Hepatocyte (in vitro differentiated cells): Measurements from ENCODE around the gene CAPN7. TPM values are rescaled to one million over a fixed set of nuclear protein-coding genes. Genes with fewer than 3 reads are reported as not detected.

Experiments
- DNase-seq: peaks from one replicate; pipeline ENCODE4 v3.0.0-alpha.2; 2016; ENCODE audit warnings: low spot score
- H2AFZ ChIP-seq: fragments of 200-600 bp; sonication (generic); 2 replicates; pipeline ENCODE4 v1.6.0; 2016; ENCODE audit warnings: antibody characterized with exemption, mild to moderate bottlenecking
- H3K27ac ChIP-seq: fragments of 200-600 bp; sonication (generic); 2 replicates; pipeline ENCODE4 v1.5.1; 2016; ENCODE audit warnings: mild to moderate bottlenecking
- H3K27me3 ChIP-seq: fragments of 200-600 bp; sonication (generic); 2 replicates; pipeline ENCODE4 v1.6.1; 2016
- H3K36me3 ChIP-seq: fragments of 200-600 bp; sonication (generic); replicated peaks from 2 replicates; pipeline ENCODE4 v1.5.1; 2016; ENCODE audit warnings: low read depth; ENCODE audit not compliant: insufficient read depth
- H3K4me1 ChIP-seq: fragments of 200-600 bp; sonication (generic); 2 replicates; pipeline ENCODE4 v1.5.1; 2016; ENCODE audit warnings: mild to moderate bottlenecking, moderate library complexity; ENCODE audit not compliant: insufficient read depth
- H3K4me2 ChIP-seq: fragments of 200-600 bp; sonication (generic); 2 replicates; pipeline ENCODE4 v1.6.0; 2016
- H3K4me3 ChIP-seq: fragments of 200-600 bp; sonication (generic); 2 replicates; pipeline ENCODE4 v1.5.1; 2016; ENCODE audit warnings: mild to moderate bottlenecking
- H3K79me2 ChIP-seq: fragments of 200-600 bp; sonication (generic); 2 replicates; pipeline ENCODE4 v1.6.0; 2017; ENCODE audit warnings: mild to moderate bottlenecking
- H3K9me2 ChIP-seq: fragments of 200-600 bp; sonication (generic); replicated peaks from 2 replicates; pipeline ENCODE4 v1.6.0; 2017; ENCODE audit warnings: mild to moderate bottlenecking; ENCODE audit not compliant: insufficient read depth
- H3K9me3 ChIP-seq: fragments of 200-600 bp; sonication (generic); 2 replicates; pipeline ENCODE4 v1.5.1; 2016; ENCODE audit warnings: low read depth, mild to moderate bottlenecking
- H4K20me1 ChIP-seq: fragments of 200-600 bp; sonication (generic); 2 replicates; pipeline ENCODE4 v1.6.0; 2016; ENCODE audit warnings: mild to moderate bottlenecking; ENCODE audit not compliant: insufficient read depth, poor library complexity, severe bottlenecking
- EZH2 ChIP-seq: fragments of 200-600 bp; sonication (generic); IDR thresholded peaks from 2 replicates; pipeline ENCODE4 v1.6.1; 2016; ENCODE audit warnings: antibody characterized with exemption, mild to moderate bottlenecking, borderline replicate concordance
- EZH2phosphoT487 ChIP-seq: fragments of 200-600 bp; sonication (generic); IDR thresholded peaks from one replicate; pipeline ENCODE4 v1.6.1; 2018; ENCODE audit warnings: antibody characterized with exemption, mild to moderate bottlenecking, low read depth, moderate library complexity; ENCODE audit not compliant: unreplicated experiment, severe bottlenecking
- WGBS: methylation state at CpG from one replicate; pipeline ENCODE4 v1.1.6; 2016; ENCODE audit warnings: low lambda C conversion rate; ENCODE audit errors: missing lambda C conversion rate; 5-methylcytosine and 5-hydroxymethylcytosine counted together
- polyA plus RNA-seq: library from polyadenylated mRNA; unstranded; fragments of >200 nt; fragmentation: Nextera tagmentation; extraction: Ambion mirVana; gene quantifications from 2 replicates; pipeline ENCODE4 v1.2.1, GENCODE V29; 2016
- total RNA-seq: library from RNA; depleted of rRNA; stranded (reverse); fragments of >200 nt; gene quantifications from 2 replicates; pipeline ENCODE4 v1.2.3, GENCODE V29; 2014
- TF ChIP-seq, protein P1 (sequence below): fragments of 200-600 bp; sonication (generic); IDR thresholded peaks from 2 replicates; pipeline ENCODE4 v1.5.1; 2016; ENCODE audit warnings: antibody characterized with exemption, mild to moderate bottlenecking; ENCODE audit not compliant: poor library complexity

Gene CAPN7
- total and polyA plus RNA-seq, 2 experiments from 2014 or later: 21.6 to 60.3 TPM

DNA sequence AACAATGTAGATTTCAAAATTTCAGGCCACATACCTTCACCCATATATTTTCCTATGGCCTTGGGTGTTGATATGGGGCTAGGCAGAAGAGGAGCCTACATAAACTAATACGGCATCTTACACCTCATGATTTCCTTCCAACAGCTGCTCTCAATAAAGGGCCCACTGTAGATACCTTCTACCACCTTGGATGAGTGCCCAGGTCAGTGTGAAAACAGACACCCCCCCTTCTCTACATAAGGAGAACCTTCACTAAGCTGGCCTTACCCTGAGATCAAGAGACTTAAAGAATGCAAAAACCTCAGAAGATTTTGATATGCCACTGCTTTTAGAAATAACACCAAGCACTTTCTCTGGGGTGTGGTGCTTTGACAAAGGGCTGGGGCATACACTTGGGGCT, 83.6 kb downstream of the CAPN7 start:
- DNase-seq: no peak
- Histone ChIP-seq H3K4me1 (no peaks in the 10 kb centered on the region), H4K20me1 (no peaks in the 10 kb centered on the region), H3K27me3 (no peaks in the 10 kb centered on the region), H3K9me3 (no peaks in the 10 kb centered on the region), H3K4me3 (no peak overlapping the region), H3K36me3 (no peaks in the 10 kb centered on the region), H3K27ac (no peak overlapping the region), H3K4me2 (no peak overlapping the region), H2AFZ (no peak overlapping the region), H3K9me2 (no peaks in the 10 kb centered on the region), H3K79me2 (peaks cover 19% of the 10 kb centered on the region)
- 96% methylated on average over 1 of the region's 1 CpG for WGBS
- TF ChIP-seq, protein P1, sequence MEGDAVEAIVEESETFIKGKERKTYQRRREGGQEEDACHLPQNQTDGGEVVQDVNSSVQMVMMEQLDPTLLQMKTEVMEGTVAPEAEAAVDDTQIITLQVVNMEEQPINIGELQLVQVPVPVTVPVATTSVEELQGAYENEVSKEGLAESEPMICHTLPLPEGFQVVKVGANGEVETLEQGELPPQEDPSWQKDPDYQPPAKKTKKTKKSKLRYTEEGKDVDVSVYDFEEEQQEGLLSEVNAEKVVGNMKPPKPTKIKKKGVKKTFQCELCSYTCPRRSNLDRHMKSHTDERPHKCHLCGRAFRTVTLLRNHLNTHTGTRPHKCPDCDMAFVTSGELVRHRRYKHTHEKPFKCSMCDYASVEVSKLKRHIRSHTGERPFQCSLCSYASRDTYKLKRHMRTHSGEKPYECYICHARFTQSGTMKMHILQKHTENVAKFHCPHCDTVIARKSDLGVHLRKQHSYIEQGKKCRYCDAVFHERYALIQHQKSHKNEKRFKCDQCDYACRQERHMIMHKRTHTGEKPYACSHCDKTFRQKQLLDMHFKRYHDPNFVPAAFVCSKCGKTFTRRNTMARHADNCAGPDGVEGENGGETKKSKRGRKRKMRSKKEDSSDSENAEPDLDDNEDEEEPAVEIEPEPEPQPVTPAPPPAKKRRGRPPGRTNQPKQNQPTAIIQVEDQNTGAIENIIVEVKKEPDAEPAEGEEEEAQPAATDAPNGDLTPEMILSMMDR: no peak
- TF ChIP-seq EZH2phosphoT487: no peak
- no peak for TF ChIP-seq EZH2

DNA sequence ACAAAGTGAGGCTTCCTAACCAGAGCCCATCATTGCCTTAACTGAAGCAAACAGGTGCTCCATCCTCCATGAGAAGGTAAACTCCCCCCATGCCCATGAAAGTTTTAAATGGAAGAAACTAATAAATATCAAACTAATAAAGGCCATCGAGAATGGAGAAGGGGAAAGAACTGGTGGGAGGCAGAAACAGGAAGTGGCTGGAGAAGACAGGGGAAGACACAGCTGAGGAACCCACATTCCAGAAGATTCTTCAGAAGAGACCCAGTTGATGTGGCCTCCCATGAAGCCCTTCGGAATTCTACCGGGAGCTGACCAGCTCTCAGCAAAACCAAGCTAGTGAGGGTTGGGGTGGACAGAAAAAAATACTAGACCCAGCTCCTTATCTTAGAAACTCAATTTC, 84.7 kb downstream of the CAPN7 start:
- no peaks in the 10 kb centered on the region for H4K20me1 ChIP-seq

DNA sequence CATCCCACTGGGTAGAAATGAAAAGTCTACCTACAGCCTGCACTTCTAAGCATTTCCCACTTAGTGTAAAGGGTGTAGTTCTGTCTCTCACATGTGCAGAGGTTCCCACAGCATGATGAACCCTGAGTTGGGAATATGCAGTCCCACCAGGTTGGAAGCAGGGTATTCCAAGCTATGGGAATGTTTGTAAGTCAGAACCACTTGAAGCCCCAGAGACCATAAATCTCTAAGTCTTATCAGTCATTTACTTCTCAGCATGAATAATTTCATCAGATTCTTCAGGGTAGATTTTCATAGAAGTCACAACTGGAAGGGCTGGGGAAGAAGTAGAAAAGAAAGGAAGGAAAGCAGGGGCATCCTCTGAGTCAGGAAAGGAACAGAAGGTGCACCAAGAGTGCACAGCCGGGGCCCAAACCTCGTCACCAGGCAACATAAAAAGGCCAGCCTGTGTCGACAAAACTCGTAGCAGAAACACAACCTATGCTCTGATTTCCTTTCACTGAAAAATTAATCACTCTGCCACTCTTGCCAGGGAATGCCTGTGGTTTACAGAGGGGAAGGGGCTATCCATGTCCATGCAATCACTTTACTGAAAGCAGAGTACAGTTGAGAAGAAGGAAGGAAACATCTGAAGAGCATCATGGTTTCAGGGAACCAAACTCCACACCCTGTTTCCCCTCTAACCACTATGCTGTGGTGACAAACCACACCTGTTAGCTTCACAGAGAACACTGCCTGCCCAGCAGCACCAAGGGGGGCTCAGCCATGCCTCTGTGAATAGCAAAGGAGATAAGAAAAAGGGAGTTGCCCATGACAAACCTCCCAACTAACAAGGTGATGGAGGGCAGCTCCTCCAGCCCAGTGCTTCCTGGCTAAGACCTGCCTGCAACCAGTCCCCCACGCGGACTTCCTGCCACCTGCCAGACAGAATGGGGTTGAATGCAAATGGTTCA, 85.8 kb downstream of the CAPN7 start:
- H3K4me3 ChIP-seq: no peak overlapping the region
- WGBS: 93% methylated on average over 6 of the region's 6 CpGs
- H3K36me3 ChIP-seq: no peaks in the 10 kb centered on the region
- H3K79me2 ChIP-seq: peaks cover 22% of the 10 kb centered on the region
- H2AFZ ChIP-seq: no peak overlapping the region
- H3K27me3 ChIP-seq: no peaks in the 10 kb centered on the region
- H3K4me1 ChIP-seq: no peaks in the 10 kb centered on the region
- no peak overlapping the region for H3K27ac ChIP-seq
- H4K20me1 ChIP-seq: no peaks in the 10 kb centered on the region
- no peak overlapping the region for H3K4me2 ChIP-seq
- no peaks in the 10 kb centered on the region for H3K9me3 ChIP-seq
- H3K9me2 ChIP-seq: no peaks in the 10 kb centered on the region
- TF ChIP-seq EZH2phosphoT487 (no peak), EZH2 (no peak)
- TF ChIP-seq, protein P1: no peak
- DNase-seq: no peak

More for the DNA sequence above, 84.7 kb downstream of the CAPN7 start:
- Histone ChIP-seq H3K9me2 (no peaks in the 10 kb centered on the region), H3K79me2 (peaks cover 19% of the 10 kb centered on the region), H2AFZ (no peak overlapping the region), H3K27ac (no peak overlapping the region), H3K4me1 (no peaks in the 10 kb centered on the region), H3K27me3 (no peaks in the 10 kb centered on the region), H3K4me3 (no peak overlapping the region), H3K4me2 (no peak overlapping the region), H3K9me3 (no peaks in the 10 kb centered on the region), H3K36me3 (no peaks in the 10 kb centered on the region)
- 94% methylated on average over 3 of the region's 3 CpGs for WGBS
- no peak for TF ChIP-seq EZH2phosphoT487
- TF ChIP-seq, protein P1: no peak
- TF ChIP-seq EZH2: no peak
- DNase-seq: no peak
